ENCODE data around the gene AKAP13.
A peak's percentile ranks its signal among the peaks of the same experiment; 100 is the strongest.

AKAP13 gene

GRCh38 chr15:85540085-85540797 lies 159.8 kb downstream of the AKAP13 start:
- H3K4me3 ChIP-seq = no peak overlapping the region

DNA sequence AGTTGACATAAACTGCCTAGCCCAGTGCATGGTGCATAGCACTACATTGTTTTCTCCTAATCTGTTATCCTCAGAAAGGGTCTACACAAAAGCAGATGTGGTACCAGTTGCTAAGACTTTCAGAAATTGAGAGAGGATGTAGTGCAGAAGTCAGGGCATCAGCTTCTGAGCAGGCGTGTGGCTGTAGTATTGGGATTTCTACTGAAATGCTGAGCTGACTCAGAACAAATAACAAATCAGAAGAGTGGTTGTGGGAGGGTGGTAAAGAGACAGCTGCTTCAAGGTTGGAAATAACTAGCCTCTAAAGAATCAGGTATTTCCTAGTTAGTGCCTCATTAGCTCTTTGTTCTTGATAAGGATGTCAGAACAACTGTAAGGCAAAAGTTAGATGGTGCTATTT lies 161.3 kb downstream of the AKAP13 start:
- no peak overlapping the region for H3K4me3 ChIP-seq
- H3K27ac ChIP-seq = peak overlapping the region in 6 of 21 experiments; percentile 6 to 75 (median 64)

More at GRCh38 chr15:85540085-85540797, 159.8 kb downstream of the AKAP13 start:
- H3K27ac ChIP-seq = no peak overlapping the region

- no peak overlapping the region for H3K4me3 ChIP-seq
Observed at GRCh38 chr15:85542488-85542887, 162.1 kb downstream of the AKAP13 start.

DNA sequence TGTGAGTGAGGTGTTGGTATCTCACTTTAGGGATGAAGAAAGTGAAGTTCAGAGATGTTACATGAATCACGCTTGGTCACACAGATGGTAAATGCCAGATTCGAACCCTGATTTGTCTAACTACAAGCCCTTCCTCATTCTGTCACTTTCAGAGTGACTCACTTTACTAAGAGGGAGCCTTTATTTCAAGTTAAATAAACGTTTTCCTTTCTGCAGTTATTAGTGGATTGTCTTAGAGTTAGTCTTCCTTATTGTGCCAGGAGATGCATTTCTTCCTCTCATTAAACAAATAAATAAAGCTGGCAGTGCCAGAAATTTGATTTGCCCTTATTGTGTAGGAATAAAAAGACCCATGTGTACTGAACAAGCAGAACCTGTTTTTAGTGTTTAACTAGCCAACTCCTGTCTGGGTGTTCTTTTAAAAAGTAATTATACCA lies 162.5 kb downstream of the AKAP13 start:
- peak overlapping the region in 19 of 21 experiments; percentile 6 to 75 (median 60) for H3K27ac ChIP-seq
- H3K4me3 ChIP-seq = peak overlapping the region in 1 of 7 experiments; percentile 1

More at GRCh38 chr15:85542488-85542887, 162.1 kb downstream of the AKAP13 start:
- peak overlapping the region in 17 of 21 experiments; percentile 6 to 75 (median 59) for H3K27ac ChIP-seq

DNA sequence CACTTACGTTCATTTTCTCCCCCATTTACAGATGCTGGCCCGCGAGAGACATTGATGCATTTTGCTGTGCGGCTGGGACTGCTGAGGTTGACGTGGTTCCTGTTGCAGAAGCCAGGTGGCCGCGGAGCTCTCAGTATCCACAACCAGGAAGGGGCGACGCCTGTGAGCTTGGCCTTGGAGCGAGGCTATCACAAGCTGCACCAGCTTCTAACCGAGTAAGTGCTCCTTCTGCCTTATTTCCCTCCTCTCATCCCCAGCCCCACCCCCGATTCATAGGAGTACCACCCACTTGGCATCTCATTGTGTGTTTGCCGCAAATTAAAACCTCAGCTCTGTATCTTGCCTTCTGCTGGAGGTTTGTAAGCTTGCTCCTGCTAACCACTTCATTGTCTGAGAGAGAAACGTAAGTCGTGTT lies 163.3 kb downstream of the AKAP13 start:
- Histone ChIP-seq H3K27ac (peak overlapping the region in 19 of 21 experiments; percentile 6 to 75 (median 61)), H3K4me3 (peak overlapping the region in 3 of 7 experiments; percentile 1 to 7 (median 6))

DNA sequence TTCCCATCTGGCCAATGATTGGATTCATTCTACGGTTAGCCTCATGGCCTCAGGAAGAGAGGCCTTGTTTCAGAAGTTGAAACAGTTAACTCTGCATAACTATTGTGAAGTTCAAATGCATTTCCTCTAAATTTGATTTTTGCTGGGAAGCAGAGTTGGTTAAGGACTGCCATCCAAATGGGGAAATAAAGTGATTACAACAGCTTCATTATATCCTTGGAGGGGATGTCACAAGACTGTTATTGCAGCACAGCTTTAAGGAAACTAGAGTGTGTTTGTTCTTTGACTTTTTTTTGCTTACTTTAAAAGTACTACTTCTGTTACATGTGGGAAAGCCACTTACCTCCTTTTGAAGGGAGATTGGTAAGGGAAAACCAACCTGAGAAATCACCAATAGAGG lies 164.8 kb downstream of the AKAP13 start:
- no peak overlapping the region for H3K4me3 ChIP-seq
- H3K27ac ChIP-seq = peak overlapping the region in 18 of 21 experiments; percentile 9 to 75 (median 66)

DNA sequence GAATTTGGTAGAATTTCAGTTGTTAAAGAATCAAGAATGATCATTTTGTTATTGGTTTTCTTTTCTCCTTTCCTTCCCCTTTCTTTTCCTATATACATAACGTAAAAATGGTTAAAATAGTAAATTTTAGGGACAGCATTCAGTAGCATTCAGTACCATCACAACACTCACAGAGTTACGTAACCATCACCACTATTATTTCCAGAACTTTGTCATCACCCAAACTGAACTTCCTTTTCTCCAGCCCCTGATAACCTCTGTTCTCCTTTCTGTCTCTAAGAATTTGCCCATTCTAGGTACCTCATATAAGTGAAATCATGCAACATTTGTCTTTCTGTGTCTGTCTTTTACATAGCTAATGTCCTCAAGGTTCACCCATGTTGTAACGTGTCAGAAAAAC lies 165.3 kb downstream of the AKAP13 start:
- no peak overlapping the region for H3K4me3 ChIP-seq
- H3K27ac ChIP-seq = peak overlapping the region in 14 of 21 experiments; percentile 30 to 75 (median 69)

DNA sequence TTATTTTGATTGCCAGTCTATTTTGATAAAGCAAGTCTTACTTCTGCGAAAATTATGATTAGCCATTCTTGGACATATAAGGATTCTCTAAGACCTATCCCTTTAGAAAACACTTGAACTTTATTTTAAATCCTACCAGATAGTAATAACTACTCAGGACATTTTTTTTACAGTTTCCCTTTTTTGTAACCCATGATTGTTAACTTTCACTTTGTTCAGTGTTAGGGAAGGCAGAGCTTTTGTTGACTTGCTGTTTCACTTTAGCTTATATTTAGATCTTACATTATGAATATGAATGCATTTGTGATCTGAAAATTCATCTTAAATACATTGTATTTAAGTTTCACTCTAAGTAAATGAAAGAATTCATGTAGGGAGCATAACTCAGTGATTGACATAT lies 167.0 kb downstream of the AKAP13 start:
- peak overlapping the region in 3 of 21 experiments; percentile 8 to 45 (median 32) for H3K27ac ChIP-seq
- H3K4me3 ChIP-seq = no peak overlapping the region

DNA sequence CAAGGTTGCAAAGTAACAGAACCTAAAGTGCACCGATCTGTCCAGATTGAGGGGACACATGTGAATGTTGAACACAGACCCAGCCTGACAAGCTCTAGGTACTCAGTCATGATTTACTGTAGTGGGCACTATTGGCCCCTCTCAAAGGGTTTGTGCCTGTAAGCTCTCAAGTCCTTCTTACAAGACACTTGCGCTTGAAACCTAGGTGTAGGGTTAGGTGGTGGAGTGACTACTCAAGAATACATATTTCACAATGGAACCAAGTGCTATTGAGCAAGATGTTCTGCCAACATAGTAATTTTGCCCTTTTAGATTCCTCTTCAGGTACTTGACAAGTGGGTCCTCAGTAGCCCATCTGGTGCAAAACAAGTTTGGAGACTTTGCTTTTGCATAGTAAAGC lies 169.9 kb downstream of the AKAP13 start:
- H3K27ac ChIP-seq = no peak overlapping the region
- H3K4me3 ChIP-seq = no peak overlapping the region

DNA sequence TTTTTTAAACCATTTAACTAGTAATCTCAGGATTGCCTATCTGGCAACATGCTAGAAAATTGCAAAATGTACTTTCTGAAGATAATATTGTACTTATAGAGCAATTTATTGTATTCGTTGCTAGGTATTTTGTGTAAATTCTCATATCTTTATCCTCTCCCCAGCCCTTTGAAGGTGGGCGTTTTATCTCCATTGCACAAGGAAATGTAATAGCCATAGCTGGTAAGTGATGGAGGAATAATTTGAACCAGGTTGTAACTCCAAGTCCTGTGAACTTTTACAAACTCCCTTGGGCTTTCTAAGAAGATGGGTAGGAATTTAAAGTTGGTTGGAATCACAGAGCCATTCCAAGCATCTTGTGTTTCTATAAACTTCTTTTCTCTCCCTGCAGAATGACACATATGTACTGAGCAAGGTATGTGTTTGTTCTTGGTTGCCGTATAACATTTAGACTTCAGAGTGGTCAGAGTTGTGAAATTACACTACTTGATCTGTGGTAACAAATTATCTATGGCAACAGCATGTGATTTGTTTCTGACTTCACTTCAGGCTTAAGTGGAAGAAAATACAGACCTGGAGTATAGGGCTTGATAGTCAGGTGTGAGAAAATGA lies 170.9 kb downstream of the AKAP13 start:
- H3K27ac ChIP-seq = no peak overlapping the region
- H3K4me3 ChIP-seq = no peak overlapping the region

DNA sequence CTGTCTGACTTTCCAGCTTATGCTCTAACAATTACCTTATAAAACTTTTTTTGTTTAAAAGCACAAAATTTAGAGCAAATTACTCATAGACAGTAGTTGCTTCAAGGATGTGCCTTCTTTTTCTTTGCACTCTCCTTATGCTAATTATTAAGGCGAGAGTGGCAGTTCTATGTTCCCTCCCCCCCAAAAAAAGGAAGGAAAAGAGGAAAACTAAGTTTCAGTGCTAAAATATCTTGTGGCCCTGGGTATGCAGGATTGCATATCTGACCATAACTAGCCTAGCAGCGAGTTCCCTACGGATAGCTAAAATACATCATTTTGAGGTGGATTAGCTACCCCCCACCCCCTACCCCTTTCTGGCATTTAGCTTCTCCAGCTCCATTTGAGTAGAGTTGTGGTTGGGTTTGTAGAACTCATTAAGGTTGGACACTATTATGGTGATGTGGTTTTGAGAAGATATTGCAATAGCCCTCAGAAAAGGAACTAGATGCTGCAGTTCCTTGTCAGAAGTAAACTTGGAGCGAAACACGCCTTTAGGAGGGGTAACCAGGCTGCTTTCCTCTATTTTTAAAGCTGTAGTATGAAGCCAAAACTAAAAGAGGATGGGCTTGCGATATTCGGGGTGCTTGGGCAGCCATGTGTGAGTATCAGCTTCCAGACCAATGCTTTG lies 174.6 kb downstream of the AKAP13 start:
- Histone ChIP-seq H3K27ac (peak overlapping the region in 3 of 21 experiments; percentile 25 to 54 (median 37)), H3K4me3 (no peak overlapping the region)

DNA sequence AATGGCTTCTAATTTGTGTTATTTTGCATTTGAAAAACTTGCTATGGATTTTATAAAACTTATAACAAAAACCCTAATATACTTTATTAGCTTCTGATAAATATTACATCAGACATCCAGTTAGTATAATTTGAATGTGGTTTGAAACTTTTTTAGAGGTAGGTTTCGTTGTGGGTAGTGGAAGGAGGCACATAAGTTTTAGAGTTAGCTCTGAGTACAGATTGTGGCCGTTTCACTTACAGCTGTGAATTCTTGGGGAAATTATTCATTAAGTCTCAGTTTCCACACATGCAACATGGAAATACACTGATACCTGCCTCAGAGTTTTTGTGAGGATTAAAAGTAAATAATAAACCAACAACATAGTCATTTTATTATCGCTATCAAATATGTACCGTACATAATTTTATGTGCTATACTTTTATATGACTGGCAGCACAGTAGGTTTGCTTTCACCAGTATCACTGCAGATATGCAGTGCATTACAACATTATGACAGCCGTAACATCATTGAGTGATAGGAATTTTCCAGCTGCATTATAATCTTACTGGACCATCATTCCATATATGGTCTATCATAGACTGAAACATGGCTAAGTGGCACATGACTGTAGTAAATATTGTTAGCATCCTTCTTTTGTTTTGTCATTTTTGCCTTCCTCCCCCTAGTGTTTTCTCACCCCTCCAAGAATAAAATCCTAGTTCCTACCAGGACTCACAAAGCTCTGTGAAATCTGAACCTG lies 175.6 kb downstream of the AKAP13 start:
- Histone ChIP-seq H3K4me3 (no peak overlapping the region), H3K27ac (peak overlapping the region in 3 of 21 experiments; percentile 25 to 54 (median 37))

GRCh38 chr15:85556618-85556895 lies 176.2 kb downstream of the AKAP13 start:
- no peak overlapping the region for H3K4me3 ChIP-seq
- peak overlapping the region in 2 of 21 experiments; percentile 37 to 54 for H3K27ac ChIP-seq

- Histone ChIP-seq H3K4me3 (no peak overlapping the region), H3K27ac (no peak overlapping the region)
Observed at GRCh38 chr15:85557385-85557784, 177.0 kb downstream of the AKAP13 start.

DNA sequence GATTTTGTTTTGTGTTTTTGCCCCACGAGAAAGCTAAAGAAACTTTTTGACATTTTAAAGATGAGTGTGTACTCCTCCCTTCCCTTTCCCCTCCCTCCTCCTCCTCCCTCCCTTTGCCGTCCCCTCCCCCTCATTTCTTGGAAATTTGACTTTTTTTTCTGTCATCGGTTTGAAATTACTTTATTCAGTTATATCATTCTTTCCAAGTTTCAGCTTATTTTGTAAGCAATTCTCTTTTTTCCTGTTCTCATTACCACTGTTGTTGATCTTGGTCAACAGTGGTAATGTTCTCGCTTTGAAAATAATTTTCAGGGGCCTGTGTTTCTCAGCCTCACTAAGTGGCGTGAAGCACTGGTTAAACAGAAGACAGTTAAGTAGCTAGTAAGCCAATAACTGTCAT lies 178.4 kb downstream of the AKAP13 start:
- no peak overlapping the region for H3K4me3 ChIP-seq
- H3K27ac ChIP-seq = peak overlapping the region in 3 of 21 experiments; percentile 16 to 69 (median 40)

DNA sequence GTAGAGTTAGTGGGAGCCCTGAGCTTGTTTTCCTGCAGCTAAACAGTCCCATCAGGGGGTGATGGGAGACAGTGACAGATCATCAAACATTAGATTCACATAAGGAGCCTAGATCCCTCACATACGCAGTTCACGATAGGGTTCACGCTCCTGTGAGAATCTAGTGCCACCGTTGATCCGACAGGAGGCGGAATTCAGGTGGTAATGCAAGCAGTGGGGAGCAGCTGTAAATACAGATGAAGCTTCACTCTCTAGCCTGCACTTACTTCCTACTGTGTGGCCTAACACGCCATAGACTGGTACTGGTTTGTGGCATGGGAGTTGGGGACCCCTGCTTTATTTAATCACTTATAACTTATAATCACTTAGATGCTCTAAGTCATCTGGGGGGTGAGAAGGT lies 179.1 kb downstream of the AKAP13 start:
- peak overlapping the region in 3 of 21 experiments; percentile 14 to 69 (median 15) for H3K27ac ChIP-seq
- no peak overlapping the region for H3K4me3 ChIP-seq

- Histone ChIP-seq H3K27ac (no peak overlapping the region), H3K4me3 (no peak overlapping the region)
Observed at GRCh38 chr15:85562824-85563223, 182.4 kb downstream of the AKAP13 start.

DNA sequence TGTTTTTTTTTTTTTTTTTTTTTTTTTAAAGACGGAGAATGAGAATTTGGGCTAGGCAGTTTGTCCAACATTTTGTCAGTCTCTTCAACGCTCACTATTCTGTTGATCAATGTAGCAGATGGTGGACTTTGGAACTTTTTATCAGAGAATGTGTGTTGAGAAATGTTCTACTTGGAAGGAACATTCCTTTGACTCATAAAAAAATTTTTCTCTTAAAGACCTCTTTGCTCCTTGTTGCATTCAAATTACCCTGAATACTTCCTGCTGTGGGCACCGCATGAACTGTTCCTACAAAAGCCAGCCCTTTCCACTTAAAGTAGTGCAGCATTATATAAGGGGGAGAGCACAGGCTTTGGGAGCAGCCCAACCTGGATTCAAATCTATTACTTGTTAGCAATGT lies 182.9 kb downstream of the AKAP13 start:
- H3K27ac ChIP-seq = no peak overlapping the region
- no peak overlapping the region for H3K4me3 ChIP-seq

DNA sequence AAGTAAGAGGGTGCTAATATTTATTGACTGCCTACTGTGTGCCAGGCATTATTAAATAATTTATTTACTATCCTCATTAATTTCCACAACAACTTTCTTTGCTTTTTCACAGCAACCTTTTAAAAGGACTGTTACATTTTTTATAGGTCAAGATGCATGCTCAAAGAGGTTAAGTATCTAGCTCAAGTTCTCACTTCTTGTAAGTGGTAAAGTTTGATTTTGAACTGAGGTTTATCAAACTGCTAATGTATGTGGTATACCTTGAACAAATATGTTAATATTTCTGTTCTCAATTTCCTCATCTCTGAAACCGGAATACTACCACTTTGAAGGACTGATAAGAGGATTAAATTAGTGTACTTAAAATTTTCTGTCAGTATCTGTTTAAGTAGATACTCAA lies 183.3 kb downstream of the AKAP13 start:
- Histone ChIP-seq H3K27ac (no peak overlapping the region), H3K4me3 (no peak overlapping the region)

GRCh38 chr15:85564686-85565085 lies 184.3 kb downstream of the AKAP13 start:
- no peak overlapping the region for H3K27ac ChIP-seq

More at GRCh38 chr15:85564686-85565085, 184.3 kb downstream of the AKAP13 start:
- H3K4me3 ChIP-seq = no peak overlapping the region

All from skin epidermis (tissue), 12 donors.